ENCODE data around the gene NDST1. TPM values are rescaled to one million over a fixed set of nuclear protein-coding genes. Genes with fewer than 3 reads are reported as not detected.
A peak's percentile ranks its signal among the peaks of the same experiment; 100 is the strongest.

Gene NDST1
- total RNA-seq, 2 donors from 2014 or later = 112 to 131 TPM

DNA sequence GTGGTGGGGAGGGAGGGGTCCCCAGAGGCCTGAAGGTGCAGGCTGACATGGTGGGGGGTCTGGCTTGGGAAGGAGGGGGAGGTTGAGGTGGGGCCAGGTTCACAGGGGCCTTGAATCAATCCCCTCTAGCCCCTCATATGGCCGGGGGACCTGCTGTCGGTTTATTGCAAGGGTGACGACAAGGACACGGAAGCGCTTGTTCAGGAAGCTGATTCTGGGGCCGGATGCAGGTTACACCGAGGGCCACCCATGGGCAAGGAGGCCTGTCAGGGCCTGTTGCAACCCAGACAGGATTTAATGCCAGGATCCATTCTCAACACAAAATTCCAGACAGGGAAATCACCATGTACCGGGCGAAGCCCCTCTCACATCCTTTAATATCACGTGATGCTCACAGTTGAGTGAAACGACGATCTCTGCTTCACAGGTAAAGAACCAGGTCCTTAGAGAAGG lies 90.9 kb downstream of the NDST1 start:
- Histone ChIP-seq H3K4me1 (ENCODE audit: control insufficient read depth in 1 of 2, low read depth in 2 of 2) (peaks cover 79 to 96% of the 10 kb centered on the region in 2 donors), H3K36me3 (no peaks in the 10 kb centered on the region), H3K9me3 (no peaks in the 10 kb centered on the region), H3K4me3 (no peak overlapping the region), H3K27me3 (replicated peaks; ENCODE audit: insufficient read depth) (no peaks in the 10 kb centered on the region), H3K27ac (peak overlapping the region; percentile 94 to 99)
- ATAC-seq (ENCODE audit: insufficient number of reproducible peaks, low FRiP score, low read depth) (no peak), DNase-seq (ENCODE audit: low spot score) (no peak)
- TF ChIP-seq, protein P1, sequence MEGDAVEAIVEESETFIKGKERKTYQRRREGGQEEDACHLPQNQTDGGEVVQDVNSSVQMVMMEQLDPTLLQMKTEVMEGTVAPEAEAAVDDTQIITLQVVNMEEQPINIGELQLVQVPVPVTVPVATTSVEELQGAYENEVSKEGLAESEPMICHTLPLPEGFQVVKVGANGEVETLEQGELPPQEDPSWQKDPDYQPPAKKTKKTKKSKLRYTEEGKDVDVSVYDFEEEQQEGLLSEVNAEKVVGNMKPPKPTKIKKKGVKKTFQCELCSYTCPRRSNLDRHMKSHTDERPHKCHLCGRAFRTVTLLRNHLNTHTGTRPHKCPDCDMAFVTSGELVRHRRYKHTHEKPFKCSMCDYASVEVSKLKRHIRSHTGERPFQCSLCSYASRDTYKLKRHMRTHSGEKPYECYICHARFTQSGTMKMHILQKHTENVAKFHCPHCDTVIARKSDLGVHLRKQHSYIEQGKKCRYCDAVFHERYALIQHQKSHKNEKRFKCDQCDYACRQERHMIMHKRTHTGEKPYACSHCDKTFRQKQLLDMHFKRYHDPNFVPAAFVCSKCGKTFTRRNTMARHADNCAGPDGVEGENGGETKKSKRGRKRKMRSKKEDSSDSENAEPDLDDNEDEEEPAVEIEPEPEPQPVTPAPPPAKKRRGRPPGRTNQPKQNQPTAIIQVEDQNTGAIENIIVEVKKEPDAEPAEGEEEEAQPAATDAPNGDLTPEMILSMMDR (IDR thresholded peaks at IDR 0.05) = no peak

DNA sequence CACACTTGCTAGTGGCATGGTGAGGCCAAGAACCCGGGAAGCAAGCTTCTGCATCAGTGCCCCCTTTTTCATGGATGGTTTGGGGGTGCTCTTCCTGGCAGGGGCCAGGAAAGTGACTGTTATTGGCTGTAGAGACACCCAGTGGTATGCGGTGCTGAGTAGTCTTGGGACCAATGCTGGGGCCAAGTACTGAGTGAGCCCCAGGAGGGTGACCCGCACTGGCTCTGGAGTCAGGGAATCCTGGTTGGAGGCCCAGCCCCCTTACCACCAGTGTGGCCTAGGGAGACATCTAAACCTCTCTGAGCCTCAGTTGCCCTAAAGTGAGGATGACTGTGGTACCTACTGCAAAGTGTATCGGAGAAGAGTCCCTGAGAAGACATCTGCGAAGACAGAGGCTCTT lies 91.3 kb downstream of the NDST1 start:
- Histone ChIP-seq H3K4me3 (no peak overlapping the region), H3K4me1 (ENCODE audit: control insufficient read depth in 1 of 2, low read depth in 2 of 2) (peaks cover 80 to 96% of the 10 kb centered on the region in 2 donors), H3K27ac (peak overlapping the region; percentile 94 to 99), H3K36me3 (no peaks in the 10 kb centered on the region), H3K9me3 (no peaks in the 10 kb centered on the region), H3K27me3 (replicated peaks; ENCODE audit: insufficient read depth) (no peaks in the 10 kb centered on the region)
- DNase-seq (ENCODE audit: low spot score) = no peak
- ATAC-seq (ENCODE audit: insufficient number of reproducible peaks, low FRiP score, low read depth) = no peak
- TF ChIP-seq, protein P1 (IDR thresholded peaks at IDR 0.05) = no peak

DNA sequence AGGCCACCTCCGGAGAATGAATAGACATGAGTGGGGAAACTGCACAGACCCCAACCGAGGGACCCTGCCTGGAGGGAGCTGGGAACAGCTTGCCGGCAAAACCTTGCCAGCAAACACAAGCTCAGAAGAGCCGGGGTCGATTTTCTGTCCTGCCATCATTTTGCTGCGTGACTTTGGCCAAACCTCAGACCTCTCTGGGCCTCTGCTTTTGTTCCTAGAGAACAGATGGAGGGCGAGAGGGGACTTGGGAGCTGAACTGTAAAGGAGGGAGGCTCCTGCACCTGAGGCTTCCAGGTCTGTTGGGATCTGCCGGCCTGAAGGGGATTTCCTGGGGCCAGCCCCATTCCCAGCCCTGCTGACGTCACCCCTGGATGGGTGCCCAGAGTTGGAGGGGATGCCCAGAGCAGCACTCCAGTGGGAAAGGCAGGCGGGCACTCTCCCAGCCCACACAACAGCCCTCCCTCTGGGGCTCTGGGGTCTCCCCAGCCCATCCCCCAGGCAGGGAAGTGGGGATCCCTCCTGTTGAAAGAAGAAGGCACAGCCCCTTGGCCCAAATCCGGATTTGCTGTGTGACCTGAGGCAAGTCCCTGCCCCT lies 92.1 kb downstream of the NDST1 start:
- TF ChIP-seq, protein P1 (IDR thresholded peaks at IDR 0.05) = no peak
- no peaks in the 10 kb centered on the region for H3K27me3 ChIP-seq (replicated peaks; ENCODE audit: insufficient read depth)
- ATAC-seq (ENCODE audit: insufficient number of reproducible peaks, low FRiP score, low read depth) (no peak), DNase-seq (ENCODE audit: low spot score) (peak; percentile 64)
- peak overlapping the region; percentile 94 to 99 for H3K27ac ChIP-seq
- H3K9me3 ChIP-seq = no peaks in the 10 kb centered on the region
- H3K36me3 ChIP-seq = no peaks in the 10 kb centered on the region
- peak overlapping the region; percentile 65 for H3K4me3 ChIP-seq
- peaks cover 78 to 96% of the 10 kb centered on the region in 2 donors for H3K4me1 ChIP-seq (ENCODE audit: control insufficient read depth in 1 of 2, low read depth in 2 of 2)

DNA sequence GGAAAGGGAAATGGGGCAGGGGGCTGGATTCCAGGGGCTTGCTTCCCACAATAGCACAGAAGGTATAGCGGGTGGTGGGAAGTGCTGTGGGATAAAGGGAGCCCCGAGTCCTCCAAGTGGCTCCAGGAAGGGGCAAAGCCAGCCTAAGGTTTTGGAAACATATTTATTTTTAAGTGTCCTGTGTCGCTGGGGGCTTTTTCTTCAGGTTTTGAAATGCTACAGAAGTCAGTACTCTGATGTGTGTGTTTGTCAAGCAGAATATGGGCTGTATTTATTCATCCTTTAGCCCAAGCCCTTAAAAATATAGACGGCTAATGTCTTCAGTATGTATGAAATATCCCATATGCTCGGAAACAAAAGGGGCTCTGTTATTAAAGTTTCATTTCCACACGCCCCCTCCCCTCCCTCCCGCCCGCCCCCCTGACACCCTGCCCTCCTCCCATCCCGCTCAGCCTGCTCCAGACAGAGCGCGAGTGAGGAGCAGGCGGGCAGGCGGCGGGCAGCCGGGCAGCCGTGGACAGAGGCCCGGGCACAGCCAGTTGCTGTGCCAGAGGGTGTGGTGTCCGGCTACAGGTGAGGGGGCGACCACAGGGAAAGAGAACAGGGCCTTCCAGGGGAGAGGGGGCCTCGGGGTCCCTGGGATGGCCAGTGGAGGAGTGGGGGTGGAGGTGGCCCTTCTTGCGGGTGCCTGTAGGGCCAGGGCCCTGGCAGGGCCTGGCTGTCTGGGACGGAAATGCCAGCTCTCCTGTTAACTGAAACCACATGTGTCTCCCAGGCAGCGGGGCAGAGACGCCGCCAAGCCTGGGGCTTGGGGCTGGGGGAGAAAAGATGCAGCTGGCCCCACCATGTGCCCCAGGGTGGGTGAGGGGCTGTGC lies 92.9 kb downstream of the NDST1 start:
- Histone ChIP-seq H3K36me3 (no peaks in the 10 kb centered on the region), H3K4me1 (ENCODE audit: control insufficient read depth in 1 of 2, low read depth in 2 of 2) (peaks cover 77 to 97% of the 10 kb centered on the region in 2 donors), H3K9me3 (no peaks in the 10 kb centered on the region), H3K4me3 (peak overlapping the region; percentile 65), H3K27ac (peak overlapping the region; percentile 94 to 99), H3K27me3 (replicated peaks; ENCODE audit: insufficient read depth) (no peaks in the 10 kb centered on the region)
- DNase-seq (ENCODE audit: low spot score) (no peak), ATAC-seq (ENCODE audit: insufficient number of reproducible peaks, low FRiP score, low read depth) (no peak)
- TF ChIP-seq, protein P1 (IDR thresholded peaks at IDR 0.05) = no peak

All from thoracic aorta (tissue), 2 donors.